Spleen (tissue), 11 donors: ENCODE measurements around the gene MCOLN1. TPM values are rescaled to one million over a fixed set of nuclear protein-coding genes. Genes with fewer than 3 reads are reported as not detected.
A peak's percentile ranks its signal among the peaks of the same experiment; 100 is the strongest.

ENCODE experiments used
- DNase-seq: peaks from one replicate; pipeline ENCODE4 v3.0.0-alpha.2; 2020
- H3K27ac ChIP-seq, 8 donors: fragments of 200-600 bp; sonication (generic) in 7 of 8; 1 replicate in 4 of 8; 2 replicates in 4 of 8; pipeline versions ENCODE4 v1.5.0 to v1.8.0; 2016 to 2021; ENCODE audit warnings: inconsistent platforms in 4 of 8, mild to moderate bottlenecking in 4 of 8, moderate library complexity in 1 of 8
- H3K27me3 ChIP-seq, 7 donors: fragments of 200-600 bp; sonication (generic) in 6 of 7; replicated peaks in 1 of 7; 1 replicate in 4 of 7; 2 replicates in 3 of 7; pipeline versions ENCODE4 v1.5.0 to v1.8.0; 2016 to 2021; ENCODE audit warnings: inconsistent platforms in 3 of 7, mild to moderate bottlenecking in 1 of 7
- H3K36me3 ChIP-seq, 6 donors: fragments of 200-600 bp; sonication (generic) in 5 of 6; 1 replicate in 4 of 6; 2 replicates in 2 of 6; pipeline versions ENCODE4 v1.5.0 to v1.8.0; 2016 to 2021; ENCODE audit warnings: inconsistent platforms in 2 of 6
- H3K4me1 ChIP-seq, 6 donors: fragments of 200-600 bp; sonication (generic) in 5 of 6; 1 replicate in 3 of 6; 2 replicates in 3 of 6; pipeline versions ENCODE4 v1.5.0 to v1.8.0; 2016 to 2021; ENCODE audit warnings: inconsistent platforms in 3 of 6
- H3K4me3 ChIP-seq, 8 donors: fragments of 200-600 bp; sonication (generic) in 7 of 8; 1 replicate in 4 of 8; 2 replicates in 4 of 8; pipeline versions ENCODE4 v1.5.0 to v1.8.0; 2016 to 2021; ENCODE audit warnings: inconsistent platforms in 4 of 8, mild to moderate bottlenecking in 4 of 8, moderate library complexity in 2 of 8
- H3K9me3 ChIP-seq, 8 donors: fragments of 200-600 bp; sonication (generic) in 7 of 8; 1 replicate in 4 of 8; 2 replicates in 4 of 8; pipeline versions ENCODE4 v1.5.0 to v1.8.0; 2016 to 2021; ENCODE audit warnings: inconsistent platforms in 4 of 8
- POLR2A ChIP-seq, 3 donors: fragments of 450-650 bp; IDR thresholded peaks; one replicate each; pipeline ENCODE4 v1.5.1; 2017; ENCODE audit warnings: antibody characterized with exemption in 3 of 3, mild to moderate bottlenecking in 1 of 3
- POLR2AphosphoS5 ChIP-seq, 3 donors: sonication (generic); formaldehyde crosslinking; IDR thresholded peaks; one replicate each; pipeline ENCODE4 v1.5.1; 2017; ENCODE audit warnings: antibody characterized with exemption in 3 of 3
- WGBS, 5 donors: extraction: QIAGEN DNeasy Blood & Tissue Kit in 3 of 5; methylation state at CpG; one replicate each; pipeline versions ENCODE4 v1.1.5 to v1.1.7; 2013 to 2018; 5-methylcytosine and 5-hydroxymethylcytosine counted together
- intact Hi-C: fragments of 100-400 bp; cut with DNase I; formaldehyde crosslinking; loops from one replicate; pipeline ENCODE4 v1.15.0; 2023; ENCODE audit warnings: low total_unique reads
- polyA plus RNA-seq, 3 donors: library from polyadenylated mRNA; stranded (reverse); fragments of 200-250 nt; gene quantifications; one replicate each; pipeline ENCODE4 v1.2.1, GENCODE V29; 2013
- total RNA-seq, 7 donors: library from RNA; depleted of rRNA in 3 of 7; stranded (reverse); fragments of >200 nt in 3 of 7; fragmentation: NEBNext Ultra II Directional in 4 of 7; extraction: Animal tissue kit (Norgen Biotek cat#: 25700) in 4 of 7; gene quantifications; one replicate each; pipeline versions ENCODE4 v1.1.0 to v1.2.1, GENCODE V29; 2016 to 2021
- TF ChIP-seq, protein P1 (sequence below), 11 experiments: fragments of 200-600 bp in 7 of 11; fragments of 450-650 bp in 4 of 11; sonication (generic) in 4 of 11; IDR thresholded peaks in 8 of 11; conservative IDR thresholded peaks in 3 of 11; 1 replicate in 7 of 11; 2 replicates in 4 of 11; pipeline versions ENCODE4 v1.4.0 to v1.8.0; 2016 to 2021; ENCODE audit warnings: antibody characterized with exemption in 11 of 11, inconsistent platforms in 4 of 11, mild to moderate bottlenecking in 1 of 11
- donor health status: healthy with polysubstance abuse.
- donor health status: DM: no; HTN: no; CAD: no; lungs with moderate emphysema.
- donor health status: DM: no; HTN: no; CAD: no.
- donor health status: Bipolar disorder and iron deficiency.
- donor health status: healthy.
- donor health status: DM: no; HTN: no; CAD: no.
- donor health status: DM: yes; HTN: yes; CAD: no.

The MCOLN1 gene
- total and polyA plus RNA-seq, 10 donors = 25.1 to 166 (median 117) TPM

DNA sequence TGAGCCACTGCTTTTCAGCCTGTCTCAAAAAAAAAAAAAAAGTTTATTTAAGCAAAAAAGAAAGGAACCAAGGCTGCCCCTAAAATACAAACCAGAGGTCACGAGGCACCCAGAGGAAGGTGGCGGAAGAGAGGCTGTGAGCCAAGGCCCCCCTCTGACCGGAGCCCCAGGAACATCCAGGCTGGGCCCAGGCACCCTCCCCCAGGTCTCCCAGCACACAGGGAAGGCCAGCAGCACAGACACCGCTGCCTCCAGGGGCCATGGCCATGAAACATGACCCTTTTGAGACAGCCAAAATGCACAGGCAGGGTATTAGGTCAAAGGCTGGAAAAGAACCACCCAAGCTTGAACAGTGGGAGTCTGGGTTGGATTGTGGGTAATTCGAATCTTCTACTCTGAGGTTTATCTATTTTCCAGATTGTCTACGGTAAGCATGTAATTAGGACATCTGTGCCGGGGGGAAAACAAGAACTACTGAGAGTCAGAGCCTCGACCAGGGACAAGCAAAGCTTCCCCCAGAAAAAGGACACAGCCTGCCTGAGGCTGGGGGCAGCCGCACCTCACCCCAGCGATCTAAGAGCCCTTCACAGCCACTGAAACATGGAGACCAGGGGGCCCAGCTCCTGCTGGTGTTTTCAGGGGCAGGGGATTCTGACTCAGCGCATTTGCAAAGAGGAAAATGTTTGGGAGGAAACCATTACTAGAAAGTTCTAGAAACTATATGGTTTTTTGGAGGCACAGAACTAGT is 42.0 kb upstream of the MCOLN1 start:
- WGBS, 5 donors = 66 to 75% (median 72%) methylated on average over 11 of the region's 11 CpGs
- Histone ChIP-seq H3K4me3 (no peak overlapping the region), H3K36me3 (peaks cover 0 to 5% (median 0%) of the 10 kb centered on the region in 6 donors), H3K27ac (peak overlapping the region in 7 of 8 donors; percentile 8 to 73 (median 65)), H3K9me3 (no peaks in the 10 kb centered on the region), H3K27me3 (no peaks in the 10 kb centered on the region), H3K4me1 (peaks cover 0 to 23% (median 15%) of the 10 kb centered on the region in 6 donors)
- no peak for DNase-seq
- TF ChIP-seq, protein P1, sequence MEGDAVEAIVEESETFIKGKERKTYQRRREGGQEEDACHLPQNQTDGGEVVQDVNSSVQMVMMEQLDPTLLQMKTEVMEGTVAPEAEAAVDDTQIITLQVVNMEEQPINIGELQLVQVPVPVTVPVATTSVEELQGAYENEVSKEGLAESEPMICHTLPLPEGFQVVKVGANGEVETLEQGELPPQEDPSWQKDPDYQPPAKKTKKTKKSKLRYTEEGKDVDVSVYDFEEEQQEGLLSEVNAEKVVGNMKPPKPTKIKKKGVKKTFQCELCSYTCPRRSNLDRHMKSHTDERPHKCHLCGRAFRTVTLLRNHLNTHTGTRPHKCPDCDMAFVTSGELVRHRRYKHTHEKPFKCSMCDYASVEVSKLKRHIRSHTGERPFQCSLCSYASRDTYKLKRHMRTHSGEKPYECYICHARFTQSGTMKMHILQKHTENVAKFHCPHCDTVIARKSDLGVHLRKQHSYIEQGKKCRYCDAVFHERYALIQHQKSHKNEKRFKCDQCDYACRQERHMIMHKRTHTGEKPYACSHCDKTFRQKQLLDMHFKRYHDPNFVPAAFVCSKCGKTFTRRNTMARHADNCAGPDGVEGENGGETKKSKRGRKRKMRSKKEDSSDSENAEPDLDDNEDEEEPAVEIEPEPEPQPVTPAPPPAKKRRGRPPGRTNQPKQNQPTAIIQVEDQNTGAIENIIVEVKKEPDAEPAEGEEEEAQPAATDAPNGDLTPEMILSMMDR (IDR thresholded peaks at IDR 0.05 in 8 of 11, conservative IDR thresholded peaks at IDR 0.05 in 3 of 11) = no peak
- TF ChIP-seq POLR2A (IDR thresholded peaks at IDR 0.05) = no peak
- peak; percentile 45 to 70 (median 67) for TF ChIP-seq POLR2AphosphoS5 (IDR thresholded peaks at IDR 0.05)
- intact Hi-C loops = no loop called here

DNA sequence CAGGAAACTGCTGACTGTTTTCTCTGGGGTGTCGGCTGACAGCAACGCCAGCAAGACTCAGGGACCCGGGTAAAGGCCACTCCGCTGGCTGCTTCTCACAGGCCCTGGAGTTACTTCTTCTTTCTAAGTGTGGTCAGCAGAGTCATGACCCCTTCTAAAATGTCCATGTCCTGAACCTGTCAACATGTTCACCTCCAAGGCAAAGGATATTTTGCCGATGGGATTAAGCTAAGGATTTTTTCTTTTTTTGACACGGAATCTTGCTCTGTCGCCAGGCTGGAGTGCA is 41.5 kb upstream of the MCOLN1 start:
- Histone ChIP-seq H3K4me3 (no peak overlapping the region), H3K36me3 (peaks cover 0 to 5% (median 0%) of the 10 kb centered on the region in 6 donors), H3K9me3 (no peaks in the 10 kb centered on the region), H3K27ac (peak overlapping the region in 5 of 8 donors; percentile 53 to 73 (median 70)), H3K27me3 (no peaks in the 10 kb centered on the region), H3K4me1 (peaks cover 0 to 23% (median 15%) of the 10 kb centered on the region in 6 donors)
- WGBS, 5 donors = 74 to 77% (median 76%) methylated on average over 7 of the region's 7 CpGs
- no peak for TF ChIP-seq POLR2A (IDR thresholded peaks at IDR 0.05)
- TF ChIP-seq POLR2AphosphoS5 (IDR thresholded peaks at IDR 0.05) = no peak
- TF ChIP-seq, protein P1 (IDR thresholded peaks at IDR 0.05 in 8 of 11, conservative IDR thresholded peaks at IDR 0.05 in 3 of 11) = no peak
- no peak for DNase-seq
- intact Hi-C loops = no loop called here

DNA sequence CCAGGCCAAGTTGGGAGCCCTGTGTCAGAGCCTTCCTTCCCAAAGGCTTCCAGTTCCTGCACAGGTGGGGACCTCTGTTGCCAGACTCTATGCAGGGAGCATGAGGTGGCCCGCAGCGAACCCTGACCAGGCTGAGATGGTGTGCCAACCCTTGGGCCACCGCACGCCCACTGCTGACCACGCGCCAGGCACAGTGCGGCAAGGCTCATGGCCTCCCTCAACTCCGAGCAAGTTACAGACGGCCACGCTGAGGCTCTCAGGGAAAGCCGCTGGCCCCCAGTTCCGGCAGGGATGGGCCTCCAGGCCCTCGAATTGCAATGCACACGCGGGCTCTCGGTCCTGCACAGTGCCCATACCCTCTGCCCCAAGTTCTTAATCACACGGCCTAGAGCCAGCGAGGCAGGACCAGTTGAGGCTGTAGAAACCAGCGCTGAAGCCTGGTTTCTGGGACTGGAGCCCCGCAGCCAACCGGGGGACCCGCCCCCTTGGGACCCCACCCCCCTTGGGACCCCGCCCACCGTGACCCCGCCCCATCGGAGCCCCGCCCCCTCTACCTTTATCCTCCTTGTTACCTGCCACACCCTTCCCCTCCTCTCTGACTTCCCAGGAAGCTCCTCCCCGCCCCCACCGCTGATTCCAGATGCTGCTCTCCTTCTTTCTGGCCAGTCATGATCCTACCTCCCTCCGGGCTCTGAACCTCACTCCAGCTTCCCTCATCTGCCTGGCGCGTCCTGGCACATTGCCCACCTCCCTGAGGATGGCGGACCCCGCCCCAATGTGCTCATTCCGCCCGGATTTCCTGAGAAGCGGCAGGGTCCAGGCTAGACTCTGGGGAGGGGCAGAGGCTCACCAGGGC is 39.6 kb upstream of the MCOLN1 start:
- H3K4me1 ChIP-seq = peaks cover 0 to 23% (median 15%) of the 10 kb centered on the region in 6 donors
- peak overlapping the region in 4 of 8 donors; percentile 30 to 70 (median 53) for H3K27ac ChIP-seq
- H3K36me3 ChIP-seq = no peaks in the 10 kb centered on the region
- intact Hi-C loops = no loop called here
- no peak for DNase-seq
- no peaks in the 10 kb centered on the region for H3K9me3 ChIP-seq
- H3K4me3 ChIP-seq = no peak overlapping the region
- TF ChIP-seq, protein P1 (IDR thresholded peaks at IDR 0.05 in 8 of 11, conservative IDR thresholded peaks at IDR 0.05 in 3 of 11) = no peak
- TF ChIP-seq POLR2A (IDR thresholded peaks at IDR 0.05) = no peak
- TF ChIP-seq POLR2AphosphoS5 (IDR thresholded peaks at IDR 0.05) = peak in 2 of 3 donors; percentile 58 to 61
- 20 to 39% (median 35%) methylated on average over 13 to 37 of the region's 37 CpGs for WGBS, 5 donors
- H3K27me3 ChIP-seq = no peaks in the 10 kb centered on the region

DNA sequence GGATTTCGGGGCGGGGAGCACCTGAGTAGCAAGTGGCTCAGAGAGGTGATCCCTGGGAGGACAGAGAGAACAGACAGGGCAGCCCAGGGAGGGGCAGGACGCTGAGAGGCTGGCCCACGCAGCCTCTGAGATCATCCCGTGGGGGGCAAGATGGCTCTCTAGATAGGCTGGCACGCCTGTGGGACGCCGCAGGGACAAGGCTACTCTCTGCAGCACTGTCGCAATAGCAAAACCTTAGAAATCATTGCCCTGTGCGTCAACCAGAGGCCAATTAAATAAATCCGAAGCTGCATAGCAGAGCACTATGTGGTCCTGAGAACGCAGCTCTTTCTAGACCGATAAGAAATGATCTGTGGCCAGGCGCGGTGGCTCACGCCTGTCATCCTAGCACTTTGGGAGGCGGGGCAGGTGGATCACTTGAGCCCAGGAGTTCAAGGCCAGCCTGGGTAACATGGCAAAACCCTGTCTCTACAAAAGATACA is 38.7 kb upstream of the MCOLN1 start:
- Histone ChIP-seq H3K36me3 (no peaks in the 10 kb centered on the region), H3K27ac (peak overlapping the region in 5 of 8 donors; percentile 30 to 70 (median 44)), H3K4me3 (no peak overlapping the region), H3K9me3 (no peaks in the 10 kb centered on the region), H3K27me3 (no peaks in the 10 kb centered on the region), H3K4me1 (peaks cover 0 to 33% (median 22%) of the 10 kb centered on the region in 6 donors)
- no peak for TF ChIP-seq POLR2AphosphoS5 (IDR thresholded peaks at IDR 0.05)
- no peak for TF ChIP-seq POLR2A (IDR thresholded peaks at IDR 0.05)
- TF ChIP-seq, protein P1 (IDR thresholded peaks at IDR 0.05 in 8 of 11, conservative IDR thresholded peaks at IDR 0.05 in 3 of 11) = no peak
- no peak for DNase-seq
- WGBS, 5 donors = 74 to 83% (median 76%) methylated on average over 17 of the region's 17 CpGs
- intact Hi-C loops = no loop called here
